Activated CD8-positive, alpha-beta memory T cell treated with anti-CD3 and anti-CD28 coated beads, Interleukin-2, amount 10 ng/mL, durations not matched to agents 7 days and 5 days (primary cell): ENCODE results near the gene VSX1. TPM values are rescaled to one million over a fixed set of nuclear protein-coding genes. Genes with fewer than 3 reads are reported as not detected.

Experiments used
- ATAC-seq: fragments of 150-1000 bp; cut with Tn5 transposase; one replicate; pipeline ENCODE4 v1.10.0; 2021; ENCODE audit warnings: moderate library complexity
- CTCF ChIA-PET: fragments of 350-600 bp; sonication (Branson Sonifier 250); formaldehyde crosslinking; loops from one replicate; lab custom pipeline; 2021; ENCODE audit warnings: antibody characterized with exemption; lab: Charles Lee
- DNase-seq: peaks from one replicate; pipeline ENCODE4 v3.0.0-alpha.2; 2020
- H3K27ac Mint-ChIP-seq: one replicate; pipeline ENCODE4 v1.8.0; 2021; ENCODE audit warnings: mild to moderate bottlenecking, mixed read lengths
- H3K27me3 Mint-ChIP-seq: one replicate; pipeline ENCODE4 v1.8.0; 2021; ENCODE audit warnings: mixed read lengths
- H3K36me3 Mint-ChIP-seq: one replicate; pipeline ENCODE4 v1.8.0; 2021; ENCODE audit warnings: mild to moderate bottlenecking, mixed read lengths
- H3K4me1 Mint-ChIP-seq: one replicate; pipeline ENCODE4 v1.8.0; 2021; ENCODE audit warnings: mixed read lengths
- H3K4me3 Mint-ChIP-seq: one replicate; pipeline ENCODE4 v1.8.0; 2021; ENCODE audit warnings: mild to moderate bottlenecking, moderate library complexity, mixed read lengths
- H3K9me3 Mint-ChIP-seq: one replicate; pipeline ENCODE4 v1.8.0; 2022; ENCODE audit warnings: low read depth, mixed read lengths
- total RNA-seq, 2 experiments: library from RNA; stranded (reverse); gene quantifications; one replicate each; pipeline ENCODE4 v1.2.3, GENCODE V29; 2021

The VSX1 gene
- total RNA-seq, 2 experiments from 2014 or later: not detected

- ATAC-seq: no peak
- Mint-ChIP-seq H3K27me3 (peaks cover 83% of the 10 kb centered on the region), H3K9me3 (no peaks in the 10 kb centered on the region), H3K36me3 (peaks cover 2% of the 10 kb centered on the region), H3K27ac (no peak overlapping the region), H3K4me3 (no peak overlapping the region), H3K4me1 (peaks cover 8% of the 10 kb centered on the region)
- DNase-seq: no peak
- CTCF ChIA-PET: no interaction called here
These were observed 545 bp upstream of the VSX1 start for GRCh38 chr20:25082498-25082873.

- no peak for DNase-seq
- Mint-ChIP-seq H3K4me1 (peaks cover 8% of the 10 kb centered on the region), H3K36me3 (peaks cover 2% of the 10 kb centered on the region), H3K27ac (no peak overlapping the region), H3K9me3 (no peaks in the 10 kb centered on the region), H3K4me3 (no peak overlapping the region), H3K27me3 (peaks cover 89% of the 10 kb centered on the region)
- CTCF ChIA-PET: no interaction called here
- ATAC-seq: no peak
These were observed 744 bp downstream of the VSX1 start for GRCh38 chr20:25081065-25081729.

- DNase-seq (no peak), ATAC-seq (no peak)
- no peak overlapping the region for H3K27ac Mint-ChIP-seq
- peaks cover 2% of the 10 kb centered on the region for H3K36me3 Mint-ChIP-seq
- peaks cover 85% of the 10 kb centered on the region for H3K27me3 Mint-ChIP-seq
- H3K4me3 Mint-ChIP-seq: no peak overlapping the region
- peaks cover 8% of the 10 kb centered on the region for H3K4me1 Mint-ChIP-seq
- CTCF ChIA-PET: interaction anchor here (0.9 kb wide), 1 partner anchor 85 kb away, joined by 3 read pairs; no protein-coding TSS in a partner anchor
- no peaks in the 10 kb centered on the region for H3K9me3 Mint-ChIP-seq
These were observed 2.8 kb downstream of the VSX1 start for GRCh38 chr20:25079171-25079570.

- Mint-ChIP-seq H3K9me3 (no peaks in the 10 kb centered on the region), H3K4me1 (peaks cover 5% of the 10 kb centered on the region), H3K27me3 (peaks cover 80% of the 10 kb centered on the region), H3K36me3 (peaks cover 2% of the 10 kb centered on the region), H3K4me3 (no peak overlapping the region), H3K27ac (no peak overlapping the region)
- ATAC-seq: no peak
- no peak for DNase-seq
- CTCF ChIA-PET: interaction anchor here (0.9 kb wide), 1 partner anchor 85 kb away, joined by 3 read pairs; no protein-coding TSS in a partner anchor
These were observed 3.3 kb downstream of the VSX1 start for GRCh38 chr20:25078662-25079061.

- peaks cover 2% of the 10 kb centered on the region for H3K36me3 Mint-ChIP-seq
- H3K27ac Mint-ChIP-seq: no peak overlapping the region
- CTCF ChIA-PET: no interaction called here
- peaks cover 79% of the 10 kb centered on the region for H3K27me3 Mint-ChIP-seq
- no peaks in the 10 kb centered on the region for H3K9me3 Mint-ChIP-seq
- DNase-seq (no peak), ATAC-seq (no peak)
- no peak overlapping the region for H3K4me3 Mint-ChIP-seq
- H3K4me1 Mint-ChIP-seq: peaks cover 5% of the 10 kb centered on the region
These were observed 4.3 kb downstream of the VSX1 start for GRCh38 chr20:25077610-25078169.

- CTCF ChIA-PET: no interaction called here
- Mint-ChIP-seq H3K9me3 (no peaks in the 10 kb centered on the region), H3K27me3 (peaks cover 81% of the 10 kb centered on the region), H3K36me3 (peaks cover 2% of the 10 kb centered on the region), H3K4me3 (no peak overlapping the region), H3K27ac (no peak overlapping the region), H3K4me1 (peaks cover 5% of the 10 kb centered on the region)
- ATAC-seq: no peak
- DNase-seq: no peak
These were observed 5.0 kb downstream of the VSX1 start for GRCh38 chr20:25076731-25077609.

- H3K36me3 Mint-ChIP-seq: peaks cover 2% of the 10 kb centered on the region
- H3K27me3 Mint-ChIP-seq: peaks cover 85% of the 10 kb centered on the region
- CTCF ChIA-PET: no interaction called here
- ATAC-seq (no peak), DNase-seq (no peak)
- H3K27ac Mint-ChIP-seq: no peak overlapping the region
- H3K4me1 Mint-ChIP-seq: peaks cover 5% of the 10 kb centered on the region
- no peaks in the 10 kb centered on the region for H3K9me3 Mint-ChIP-seq
- no peak overlapping the region for H3K4me3 Mint-ChIP-seq
These were observed 5.7 kb downstream of the VSX1 start for GRCh38 chr20:25076201-25076600.

GRCh38 chr20:25073544-25073943 is 8.4 kb downstream of the VSX1 start:
- CTCF ChIA-PET: interaction anchor here (1.5 kb wide), 1 partner anchor 106 kb away, joined by 6 read pairs; no protein-coding TSS in a partner anchor
- H3K27me3 Mint-ChIP-seq: peaks cover 80% of the 10 kb centered on the region
- no peaks in the 10 kb centered on the region for H3K9me3 Mint-ChIP-seq
- peaks cover 2% of the 10 kb centered on the region for H3K4me1 Mint-ChIP-seq
- no peak overlapping the region for H3K27ac Mint-ChIP-seq
- ATAC-seq (no peak), DNase-seq (no peak)
- no peaks in the 10 kb centered on the region for H3K36me3 Mint-ChIP-seq
- no peak overlapping the region for H3K4me3 Mint-ChIP-seq

- ATAC-seq (no peak), DNase-seq (peak; percentile 36)
- no peaks in the 10 kb centered on the region for H3K9me3 Mint-ChIP-seq
- no peak overlapping the region for H3K27ac Mint-ChIP-seq
- H3K4me1 Mint-ChIP-seq: no peaks in the 10 kb centered on the region
- H3K4me3 Mint-ChIP-seq: no peak overlapping the region
- H3K36me3 Mint-ChIP-seq: no peaks in the 10 kb centered on the region
- peaks cover 68% of the 10 kb centered on the region for H3K27me3 Mint-ChIP-seq
- CTCF ChIA-PET: no interaction called here
These were observed 9.6 kb downstream of the VSX1 start for GRCh38 chr20:25072226-25072811.

- Mint-ChIP-seq H3K27me3 (peaks cover 62% of the 10 kb centered on the region), H3K4me3 (no peak overlapping the region), H3K36me3 (no peaks in the 10 kb centered on the region), H3K4me1 (no peaks in the 10 kb centered on the region), H3K9me3 (no peaks in the 10 kb centered on the region), H3K27ac (no peak overlapping the region)
- DNase-seq: peak; percentile 32
- CTCF ChIA-PET: no interaction called here
- ATAC-seq: no peak
These were observed 10.2 kb downstream of the VSX1 start for GRCh38 chr20:25071734-25072133.

- H3K27me3 Mint-ChIP-seq: peaks cover 57% of the 10 kb centered on the region
- H3K27ac Mint-ChIP-seq: no peak overlapping the region
- peak; percentile 18 for DNase-seq
- H3K36me3 Mint-ChIP-seq: no peaks in the 10 kb centered on the region
- H3K4me1 Mint-ChIP-seq: peaks cover 1% of the 10 kb centered on the region
- no peak for ATAC-seq
- H3K4me3 Mint-ChIP-seq: no peak overlapping the region
- no peaks in the 10 kb centered on the region for H3K9me3 Mint-ChIP-seq
- CTCF ChIA-PET: no interaction called here
These were observed 11.0 kb downstream of the VSX1 start for GRCh38 chr20:25070821-25071473.

GRCh38 chr20:25067102-25067987 is 14.6 kb downstream of the VSX1 start:
- peaks cover 5% of the 10 kb centered on the region for H3K4me1 Mint-ChIP-seq
- CTCF ChIA-PET: interaction anchor here (11.9 kb wide), 1 partner anchor 73 kb away, joined by 128 read pairs; the partner anchor contains the start of gene APMAP
- H3K9me3 Mint-ChIP-seq: no peaks in the 10 kb centered on the region
- H3K36me3 Mint-ChIP-seq: no peaks in the 10 kb centered on the region
- H3K4me3 Mint-ChIP-seq: no peak overlapping the region
- H3K27ac Mint-ChIP-seq: no peak overlapping the region
- peaks cover 34% of the 10 kb centered on the region for H3K27me3 Mint-ChIP-seq
- no peak for ATAC-seq
- no peak for DNase-seq
